CD14-positive monocyte (primary cell): Measurements from ENCODE around the gene TM6SF1. TPM values are rescaled to one million over a fixed set of nuclear protein-coding genes. Genes with fewer than 3 reads are reported as not detected.
A peak's percentile ranks its signal among the peaks of the same experiment; 100 is the strongest.
"Not testable (repeated sequence)": the region's sequence is repeated elsewhere in the genome, so short reads cannot be mapped to it uniquely, and the experiment has no call there.

Experiments
- DNase-seq, 3 donors: peaks; one replicate each; pipeline ENCODE4 v3.0.0-alpha.2; 2011 to 2022
- H2AFZ ChIP-seq: 2 replicates; pipeline ENCODE4 v1.6.0; 2012; ENCODE audit warnings: mild to moderate bottlenecking, low read depth, low read length, inconsistent platforms; ENCODE audit not compliant: insufficient read depth, poor library complexity, severe bottlenecking
- H3K27ac ChIP-seq, 2 donors: 1 replicate in 1 of 2; 2 replicates in 1 of 2; pipeline ENCODE4 v1.5.1; 2012 to 2013; ENCODE audit warnings: low read length in 2 of 2, control low read depth in 1 of 2, inconsistent platforms in 1 of 2, low read depth in 1 of 2, mild to moderate bottlenecking in 1 of 2
- H3K27me3 ChIP-seq, 2 donors: one replicate each; pipeline versions ENCODE4 v1.6.0 to v1.6.1; 2011 to 2013; ENCODE audit warnings: low read length in 2 of 2; ENCODE audit not compliant: control insufficient read depth in 2 of 2, insufficient read depth in 2 of 2
- H3K36me3 ChIP-seq, 2 donors: replicated peaks in 1 of 2; 1 replicate in 1 of 2; 2 replicates in 1 of 2; pipeline versions ENCODE4 v1.5.1 to v1.6.1; 2012 to 2013; ENCODE audit warnings: low read length in 2 of 2, control low read depth in 1 of 2, inconsistent platforms in 1 of 2, mild to moderate bottlenecking in 1 of 2; ENCODE audit not compliant: insufficient read depth in 2 of 2, control insufficient read depth in 1 of 2
- H3K4me1 ChIP-seq, 2 donors: 1 replicate in 1 of 2; 2 replicates in 1 of 2; pipeline versions ENCODE4 v1.5.1 to v1.6.1; 2012 to 2013; ENCODE audit warnings: low read length in 2 of 2, control low read depth in 1 of 2, inconsistent platforms in 1 of 2, mild to moderate bottlenecking in 1 of 2, moderate library complexity in 1 of 2; ENCODE audit not compliant: insufficient read depth in 2 of 2, control insufficient read depth in 1 of 2
- H3K4me2 ChIP-seq: replicated peaks from 2 replicates; pipeline ENCODE3; 2012; ENCODE audit warnings: low read length, moderate library complexity, mild to moderate bottlenecking; ENCODE audit not compliant: poor library complexity, severe bottlenecking; ENCODE audit errors: extremely low read depth
- H3K4me3 ChIP-seq, 3 experiments: fragments of 200-600 bp in 1 of 3; sonication (generic) in 1 of 3; replicated peaks in 1 of 3; 1 replicate in 2 of 3; 2 replicates in 1 of 3; pipeline ENCODE4 v1.5.1; 2011 to 2013; ENCODE audit warnings: low read length in 3 of 3, mild to moderate bottlenecking in 3 of 3, control low read depth in 2 of 3, low read depth in 2 of 3, inconsistent platforms in 1 of 3, moderate library complexity in 1 of 3
- H3K79me2 ChIP-seq: 2 replicates; pipeline ENCODE4 v1.6.0; 2012; ENCODE audit warnings: mild to moderate bottlenecking, control low read depth, inconsistent platforms, low read length, moderate library complexity; ENCODE audit not compliant: insufficient read depth
- H3K9ac ChIP-seq: 2 replicates; pipeline ENCODE4 v1.6.0; 2017; ENCODE audit warnings: low read length, mild to moderate bottlenecking; ENCODE audit not compliant: insufficient read depth, poor library complexity, severe bottlenecking
- H3K9me3 ChIP-seq, 2 donors: replicated peaks in 1 of 2; 1 replicate in 1 of 2; 2 replicates in 1 of 2; pipeline versions ENCODE4 v1.5.1 to v1.6.1; 2012 to 2013; ENCODE audit warnings: low read length in 2 of 2, control low read depth in 1 of 2; ENCODE audit not compliant: control insufficient read depth in 1 of 2, insufficient read depth in 1 of 2
- H4K20me1 ChIP-seq: 2 replicates; pipeline ENCODE4 v1.6.0; 2012; ENCODE audit warnings: mild to moderate bottlenecking, low read length, control low read depth, moderate library complexity; ENCODE audit not compliant: insufficient read depth
- H3K27ac Mint-ChIP-seq, 7 donors: one replicate each; pipeline ENCODE4 v1.8.0; 2020; ENCODE audit warnings: mild to moderate bottlenecking in 7 of 7, mixed read lengths in 7 of 7, moderate library complexity in 6 of 7, inconsistent platforms in 2 of 7
- H3K27me3 Mint-ChIP-seq, 3 donors: one replicate each; pipeline ENCODE4 v1.8.0; 2021 to 2022; ENCODE audit warnings: low read depth in 3 of 3, mild to moderate bottlenecking in 3 of 3, mixed read lengths in 3 of 3, moderate library complexity in 3 of 3, inconsistent platforms in 1 of 3
- H3K36me3 Mint-ChIP-seq, 2 donors: one replicate each; pipeline ENCODE4 v1.8.0; 2020; ENCODE audit warnings: mixed read lengths in 2 of 2, inconsistent platforms in 1 of 2, mild to moderate bottlenecking in 1 of 2
- H3K4me1 Mint-ChIP-seq: one replicate; pipeline ENCODE4 v1.8.0; 2020; ENCODE audit warnings: mild to moderate bottlenecking, mixed read lengths
- H3K4me3 Mint-ChIP-seq, 2 donors: one replicate each; pipeline ENCODE4 v1.8.0; 2020; ENCODE audit warnings: mild to moderate bottlenecking in 2 of 2, mixed read lengths in 2 of 2, moderate library complexity in 1 of 2
- H3K9me3 Mint-ChIP-seq, 7 donors: one replicate each; pipeline ENCODE4 v1.8.0; 2020 to 2022; ENCODE audit warnings: mixed read lengths in 7 of 7, mild to moderate bottlenecking in 6 of 7, moderate library complexity in 6 of 7, inconsistent platforms in 2 of 7
- WGBS: methylation state at CpG from one replicate; pipeline ENCODE4 v1.1.5; 2013; ENCODE audit warnings: missing lambda C conversion rate; ENCODE audit not compliant: insufficient coverage; 5-methylcytosine and 5-hydroxymethylcytosine counted together
- intact Hi-C, 2 donors: fragments of 100-400 bp; cut with micrococcal nuclease; formaldehyde crosslinking; loops; one replicate each; pipeline versions ENCODE4 v1.15.0 to v1.15.1; 2023
- polyA plus RNA-seq, 3 donors: library from polyadenylated mRNA; depleted of rRNA in 1 of 3; unstranded in 2 of 3; stranded (reverse) in 1 of 3; fragments of 300-500 nt in 2 of 3; fragments of >200 nt in 1 of 3; fragmentation: Illumina TruSeq in 2 of 3; gene quantifications; 1 replicate in 2 of 3; 2 replicates in 1 of 3; pipeline ENCODE4 v1.2.3, GENCODE V29; 2012 to 2021
- TF ChIP-seq, protein P1 (sequence below): fragments of 200-600 bp; IDR thresholded peaks from one replicate; pipeline ENCODE4 v1.8.0; 2022; ENCODE audit warnings: antibody characterized with exemption, mild to moderate bottlenecking

TM6SF1 gene
- polyA plus RNA-seq, 3 donors, result 21.3 to 46.0 (median 35.4) TPM

DNA sequence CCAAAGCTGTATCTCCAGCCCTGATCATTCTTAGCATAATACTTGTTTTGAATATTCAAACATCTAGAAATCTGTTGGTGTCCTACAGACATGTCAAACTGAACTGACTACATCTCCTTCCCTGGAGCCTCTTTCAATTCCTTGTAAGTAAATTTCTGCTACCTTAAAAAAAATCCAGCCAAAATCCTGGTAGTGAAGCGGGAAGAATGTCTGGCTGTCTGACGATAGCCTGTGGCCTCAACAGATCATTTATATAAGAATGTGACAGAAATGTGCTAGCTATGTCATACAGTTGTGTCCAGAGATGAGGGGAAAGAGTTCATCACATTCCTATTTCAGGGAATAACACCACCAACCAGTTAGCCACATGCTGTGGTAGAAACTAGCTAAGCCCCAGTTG, 18.6 kb upstream of the TM6SF1 start:
- no peak overlapping the region for H3K27ac ChIP-seq
- Mint-ChIP-seq H3K4me1 (peaks cover 19% of the 10 kb centered on the region), H3K4me3 (no peak overlapping the region), H3K27me3 (peaks cover 4 to 10% (median 9%) of the 10 kb centered on the region in 3 donors), H3K9me3 (peaks cover 0 to 8% (median 0%) of the 10 kb centered on the region in 7 donors), H3K36me3 (no peaks in the 10 kb centered on the region), H3K27ac (no peak overlapping the region)
- no peaks in the 10 kb centered on the region for H4K20me1 ChIP-seq
- no peak for DNase-seq
- intact Hi-C loops, result no loop called here
- no peaks in the 10 kb centered on the region for H3K9me3 ChIP-seq
- peaks cover 16 to 18% of the 10 kb centered on the region in 2 donors for H3K4me1 ChIP-seq
- no peak overlapping the region for H2AFZ ChIP-seq
- H3K79me2 ChIP-seq, result no peaks in the 10 kb centered on the region
- no peaks in the 10 kb centered on the region for H3K36me3 ChIP-seq
- TF ChIP-seq, protein P1, sequence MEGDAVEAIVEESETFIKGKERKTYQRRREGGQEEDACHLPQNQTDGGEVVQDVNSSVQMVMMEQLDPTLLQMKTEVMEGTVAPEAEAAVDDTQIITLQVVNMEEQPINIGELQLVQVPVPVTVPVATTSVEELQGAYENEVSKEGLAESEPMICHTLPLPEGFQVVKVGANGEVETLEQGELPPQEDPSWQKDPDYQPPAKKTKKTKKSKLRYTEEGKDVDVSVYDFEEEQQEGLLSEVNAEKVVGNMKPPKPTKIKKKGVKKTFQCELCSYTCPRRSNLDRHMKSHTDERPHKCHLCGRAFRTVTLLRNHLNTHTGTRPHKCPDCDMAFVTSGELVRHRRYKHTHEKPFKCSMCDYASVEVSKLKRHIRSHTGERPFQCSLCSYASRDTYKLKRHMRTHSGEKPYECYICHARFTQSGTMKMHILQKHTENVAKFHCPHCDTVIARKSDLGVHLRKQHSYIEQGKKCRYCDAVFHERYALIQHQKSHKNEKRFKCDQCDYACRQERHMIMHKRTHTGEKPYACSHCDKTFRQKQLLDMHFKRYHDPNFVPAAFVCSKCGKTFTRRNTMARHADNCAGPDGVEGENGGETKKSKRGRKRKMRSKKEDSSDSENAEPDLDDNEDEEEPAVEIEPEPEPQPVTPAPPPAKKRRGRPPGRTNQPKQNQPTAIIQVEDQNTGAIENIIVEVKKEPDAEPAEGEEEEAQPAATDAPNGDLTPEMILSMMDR, result no peak
- no peak overlapping the region for H3K9ac ChIP-seq
- no peak overlapping the region for H3K4me3 ChIP-seq
- no peak overlapping the region for H3K4me2 ChIP-seq
- H3K27me3 ChIP-seq, result no peaks in the 10 kb centered on the region
- no CpG with 5 or more reads among the region's 2 CpGs for WGBS

DNA sequence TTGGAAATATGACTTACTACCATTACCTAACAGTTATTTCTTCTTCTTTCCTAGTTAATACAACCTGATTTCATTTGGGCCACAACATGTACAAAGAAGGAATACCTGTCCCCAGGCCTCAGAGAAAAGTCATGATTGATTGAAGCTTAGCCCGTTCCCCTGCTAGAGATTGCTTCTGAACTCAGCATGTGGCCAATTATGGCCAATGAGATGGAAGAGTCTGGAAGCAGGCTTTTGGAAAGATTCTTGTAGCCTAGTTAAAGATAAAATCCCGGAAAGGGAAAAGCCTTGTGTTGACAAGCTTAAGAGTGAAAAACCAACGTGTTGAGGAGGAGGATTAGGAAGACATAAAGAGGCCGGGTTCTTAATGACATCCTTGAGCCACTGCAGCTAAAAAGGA, 17.0 kb upstream of the TM6SF1 start:
- WGBS, result 94% methylated on average over 3 of the region's 4 CpGs
- TF ChIP-seq, protein P1, result no peak

DNA sequence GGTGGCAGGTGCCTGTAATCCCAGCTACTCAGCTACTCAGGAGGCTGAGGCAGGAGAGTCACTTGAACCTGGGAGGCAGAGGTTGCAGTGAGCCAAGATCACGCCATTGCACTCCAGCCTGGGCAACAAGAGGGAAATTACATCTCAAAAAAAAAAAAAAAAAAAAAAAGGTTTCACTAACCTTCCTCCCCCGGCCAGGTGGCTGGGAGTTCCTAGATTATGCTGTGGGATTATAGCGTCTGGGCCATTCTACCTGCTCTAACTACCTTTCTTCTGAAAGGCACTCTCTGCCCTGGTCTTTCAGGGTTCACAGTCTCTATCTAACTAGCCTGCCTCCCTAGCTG, 15.5 kb upstream of the TM6SF1 start:
- H3K9me3 Mint-ChIP-seq, intact Hi-C loops, H3K79me2 ChIP-seq, H4K20me1 ChIP-seq, H3K9me3 ChIP-seq, H3K27me3 ChIP-seq, H3K36me3 Mint-ChIP-seq, H3K9ac ChIP-seq, DNase-seq, H3K36me3 ChIP-seq, H3K27me3 Mint-ChIP-seq: not testable (repeated sequence)
- H3K4me1 Mint-ChIP-seq, result peaks cover 19% of the 10 kb centered on the region
- Histone ChIP-seq H3K4me2 (peak overlapping the region; percentile 51), H3K4me1 (peaks cover 16 to 18% of the 10 kb centered on the region in 2 donors), H2AFZ (peak overlapping the region; percentile 63), H3K4me3 (peak overlapping the region in 1 of 3 experiments; percentile 7), H3K27ac (peak overlapping the region in 1 of 2 donors; percentile 71)
- H3K4me3 Mint-ChIP-seq, result peak overlapping the region in 1 of 2 donors; percentile 68
- H3K27ac Mint-ChIP-seq, result peak overlapping the region; percentile 86 to 94 (median 89)
- WGBS, result no CpG with 5 or more reads among the region's 3 CpGs

More for the DNA sequence above, 17.0 kb upstream of the TM6SF1 start:
- Histone ChIP-seq H3K27me3 (no peaks in the 10 kb centered on the region), H3K36me3 (no peaks in the 10 kb centered on the region), H3K4me1 (peaks cover 16 to 18% of the 10 kb centered on the region in 2 donors), H3K27ac (no peak overlapping the region), H3K4me3 (no peak overlapping the region), H3K79me2 (no peaks in the 10 kb centered on the region), H3K9me3 (no peaks in the 10 kb centered on the region), H2AFZ (no peak overlapping the region), H3K4me2 (no peak overlapping the region), H4K20me1 (no peaks in the 10 kb centered on the region), H3K9ac (no peak overlapping the region)
- peaks cover 19% of the 10 kb centered on the region for H3K4me1 Mint-ChIP-seq
- H3K27ac Mint-ChIP-seq, result no peak overlapping the region
- peaks cover 0 to 4% (median 0%) of the 10 kb centered on the region in 7 donors for H3K9me3 Mint-ChIP-seq
- intact Hi-C loops, result no loop called here
- H3K27me3 Mint-ChIP-seq, result peaks cover 4 to 9% (median 6%) of the 10 kb centered on the region in 3 donors
- no peaks in the 10 kb centered on the region for H3K36me3 Mint-ChIP-seq
- DNase-seq, result no peak
- no peak overlapping the region for H3K4me3 Mint-ChIP-seq
